Adipose tissue (tissue), 3 donors: ENCODE data around the gene BCAS3. TPM values are rescaled to one million over a fixed set of nuclear protein-coding genes. Genes with fewer than 3 reads are reported as not detected.

Source experiments
- H3K27ac ChIP-seq: one replicate; pipeline ENCODE4 v1.5.1; 2013; ENCODE audit warnings: low read depth, low read length
- WGBS, 3 donors: extraction: QIAGEN DNeasy Blood & Tissue Kit; methylation state at CpG; one replicate each; pipeline ENCODE4 v1.1.7; 2013; 5-methylcytosine and 5-hydroxymethylcytosine counted together
- polyA plus RNA-seq, 3 donors: library from polyadenylated mRNA; stranded (reverse); fragments of 200-250 nt; gene quantifications; one replicate each; pipeline ENCODE4 v1.2.3, GENCODE V29; 2013
- donor health status: healthy with polysubstance abuse.
- donor health status: Bipolar disorder and iron deficiency.
- donor health status: healthy.

BCAS3 gene
- polyA plus RNA-seq, 3 donors: 5.2 to 8.5 (median 5.4) TPM

GRCh38 chr17:61313461-61314326 lies 636.0 kb downstream of the BCAS3 start:
- H3K27ac ChIP-seq: peak overlapping the region; percentile 12
- 59 to 84% (median 67%) methylated on average over 21 of the region's 21 CpGs for WGBS, 3 donors

- peak overlapping the region; percentile 12 for H3K27ac ChIP-seq
- 43 to 85% (median 58%) methylated on average over 8 of the region's 8 CpGs for WGBS, 3 donors
Observed at GRCh38 chr17:61314368-61315078, 636.9 kb downstream of the BCAS3 start.

GRCh38 chr17:61316633-61317032 lies 639.0 kb downstream of the BCAS3 start:
- no peak overlapping the region for H3K27ac ChIP-seq
- 93 to 96% (median 95%) methylated on average over 6 of the region's 6 CpGs for WGBS, 3 donors

GRCh38 chr17:61317779-61318178 lies 640.1 kb downstream of the BCAS3 start:
- WGBS, 3 donors: 96 to 98% (median 97%) methylated on average over 11 of the region's 11 CpGs
- no peak overlapping the region for H3K27ac ChIP-seq

- 78 to 88% (median 83%) methylated on average over 5 of the region's 5 CpGs for WGBS, 3 donors
- H3K27ac ChIP-seq: no peak overlapping the region
Observed at GRCh38 chr17:61318684-61319098, 641.0 kb downstream of the BCAS3 start.

GRCh38 chr17:61321344-61321743 lies 643.7 kb downstream of the BCAS3 start:
- 88 to 91% (median 91%) methylated on average over 6 of the region's 6 CpGs for WGBS, 3 donors
- H3K27ac ChIP-seq: no peak overlapping the region

- 54 to 86% (median 70%) methylated on average over 4 of the region's 4 CpGs for WGBS, 3 donors
- no peak overlapping the region for H3K27ac ChIP-seq
Observed at GRCh38 chr17:61322325-61323002, 644.8 kb downstream of the BCAS3 start.

GRCh38 chr17:61323003-61323908 lies 645.6 kb downstream of the BCAS3 start:
- 45 to 80% (median 53%) methylated on average over 13 of the region's 13 CpGs for WGBS, 3 donors
- no peak overlapping the region for H3K27ac ChIP-seq

- H3K27ac ChIP-seq: no peak overlapping the region
- WGBS, 3 donors: 72 to 87% (median 74%) methylated on average over 12 of the region's 12 CpGs
Observed at GRCh38 chr17:61323909-61324868, 646.5 kb downstream of the BCAS3 start.

- 84 to 91% (median 85%) methylated on average over 5 of the region's 5 CpGs for WGBS, 3 donors
- H3K27ac ChIP-seq: no peak overlapping the region
Observed at GRCh38 chr17:61324950-61325349, 647.3 kb downstream of the BCAS3 start.

GRCh38 chr17:61325382-61326073 lies 647.9 kb downstream of the BCAS3 start:
- 69 to 82% (median 73%) methylated on average over 6 of the region's 6 CpGs for WGBS, 3 donors
- H3K27ac ChIP-seq: no peak overlapping the region

GRCh38 chr17:61326330-61326729 lies 648.7 kb downstream of the BCAS3 start:
- 86 to 95% (median 88%) methylated on average over 3 of the region's 3 CpGs for WGBS, 3 donors
- no peak overlapping the region for H3K27ac ChIP-seq

- WGBS, 3 donors: 96 to 99% (median 98%) methylated on average over 6 of the region's 6 CpGs
- no peak overlapping the region for H3K27ac ChIP-seq
Observed at GRCh38 chr17:61328351-61328750, 650.7 kb downstream of the BCAS3 start.

GRCh38 chr17:61330174-61331150 lies 652.8 kb downstream of the BCAS3 start:
- no peak overlapping the region for H3K27ac ChIP-seq
- WGBS, 3 donors: 88 to 96% (median 92%) methylated on average over 11 of the region's 11 CpGs

GRCh38 chr17:61331178-61331577 lies 653.5 kb downstream of the BCAS3 start:
- no peak overlapping the region for H3K27ac ChIP-seq
- 38 to 72% (median 43%) methylated on average over 2 of the region's 2 CpGs for WGBS, 3 donors
